NCI-H1436 treated with DMSO at 0.1 percent for 48 hours (cell line): ENCODE results near the gene GNB1.
"Not testable (repeated sequence)": the region's sequence is repeated elsewhere in the genome, so short reads cannot be mapped to it uniquely, and the experiment has no call there.

ENCODE experiments used
- DNase-seq: peaks from one replicate; lab custom pipeline; 2025; lab: John Stamatoyannopoulos, UW

GNB1 gene

DNA sequence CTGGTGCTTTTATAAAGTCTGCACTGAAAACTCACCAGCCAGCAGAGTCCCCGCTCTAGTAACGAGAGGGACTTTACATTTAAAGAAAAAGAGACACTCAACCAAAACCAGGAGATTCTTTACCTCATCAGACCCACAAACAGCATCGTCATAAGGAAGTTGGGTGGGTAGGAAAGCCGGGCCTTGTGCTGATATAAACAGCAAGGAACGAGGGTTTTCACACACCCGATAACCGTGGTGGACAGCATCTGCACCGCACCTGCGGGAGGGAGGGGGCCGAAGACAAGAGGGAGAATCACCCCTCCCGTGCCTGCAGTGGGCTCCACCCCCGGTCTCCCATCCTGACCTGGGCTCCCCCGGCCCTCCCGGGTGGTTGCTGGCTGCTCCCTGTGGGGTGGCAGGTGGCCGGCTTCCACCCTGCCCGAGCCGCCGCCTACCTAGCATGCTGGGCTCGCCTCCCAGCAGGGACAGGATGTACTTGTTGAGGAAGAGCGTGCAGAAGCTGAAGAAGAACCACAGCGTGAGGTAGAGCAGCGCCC is 152.0 kb downstream of the GNB1 start:
- not testable (repeated sequence) for DNase-seq

DNA sequence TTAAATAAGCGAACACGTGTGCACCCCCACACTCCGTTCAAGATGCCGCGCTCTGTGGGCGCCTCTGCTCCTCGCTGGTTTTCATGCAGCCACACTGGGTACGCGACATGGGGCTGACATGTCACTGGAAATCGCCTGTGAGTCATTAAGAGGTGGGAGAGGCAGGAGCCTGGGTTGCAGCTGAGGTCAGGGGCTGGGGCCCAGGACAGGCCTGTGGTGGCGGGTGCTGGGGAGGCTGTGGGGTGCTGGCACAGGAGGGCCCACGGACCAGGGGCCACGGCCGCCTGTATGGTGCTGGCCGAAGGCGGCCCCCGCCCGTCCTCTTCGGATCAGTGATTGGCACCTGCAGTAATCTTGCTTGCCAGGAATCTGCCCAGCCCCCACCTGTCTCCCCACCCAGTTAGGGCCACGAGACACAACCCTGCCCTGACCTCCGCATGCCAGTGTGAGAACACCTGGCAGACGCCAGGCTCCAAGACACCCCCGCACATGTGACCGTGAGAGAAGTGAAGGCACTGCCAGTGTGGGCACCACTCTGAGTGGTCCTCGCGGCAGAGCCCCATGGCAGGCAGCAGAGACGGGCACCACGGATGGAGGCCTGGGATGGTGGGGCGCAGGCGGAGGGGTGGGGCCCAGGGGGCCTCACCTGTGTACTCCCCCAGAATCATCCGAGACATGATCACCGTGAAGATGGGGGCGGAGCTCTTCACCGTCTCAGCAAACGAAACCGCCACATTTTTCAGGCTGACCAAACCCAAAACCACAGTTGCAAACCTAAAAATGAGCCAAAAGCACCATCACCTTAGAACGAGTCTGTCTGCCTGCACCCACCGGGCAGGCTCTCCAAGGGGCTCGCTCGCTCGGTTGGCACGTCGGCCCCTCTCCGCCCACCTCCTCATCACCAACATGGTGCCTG is 153.0 kb downstream of the GNB1 start:
- DNase-seq = not testable (repeated sequence)
